ENCODE measurements around the gene CCDC148.

The CCDC148 gene

GRCh38 chr2:158432117-158432516 is 24.4 kb downstream of the CCDC148 start:
- no peak for DNase-seq (ENCODE audit: low spot score)

GRCh38 chr2:158414538-158414937 is 42.0 kb downstream of the CCDC148 start:
- DNase-seq (ENCODE audit: low spot score) = no peak

GRCh38 chr2:158413581-158413980 is 43.0 kb downstream of the CCDC148 start:
- DNase-seq (ENCODE audit: low spot score) = no peak

- no peak for DNase-seq (ENCODE audit: low spot score)
Measured at GRCh38 chr2:158412206-158412605, 44.3 kb downstream of the CCDC148 start.

GRCh38 chr2:158411748-158412147 is 44.8 kb downstream of the CCDC148 start:
- DNase-seq (ENCODE audit: low spot score) = no peak

GRCh38 chr2:158410132-158410531 is 46.4 kb downstream of the CCDC148 start:
- DNase-seq (ENCODE audit: low spot score) = no peak

GRCh38 chr2:158407031-158407430 is 49.5 kb downstream of the CCDC148 start:
- DNase-seq (ENCODE audit: low spot score) = peak; percentile 94

GRCh38 chr2:158405341-158405740 is 51.2 kb downstream of the CCDC148 start:
- DNase-seq (ENCODE audit: low spot score) = no peak

- DNase-seq (ENCODE audit: low spot score) = no peak
Measured at GRCh38 chr2:158403237-158403636, 53.3 kb downstream of the CCDC148 start.

GRCh38 chr2:158402665-158403064 is 53.9 kb downstream of the CCDC148 start:
- no peak for DNase-seq (ENCODE audit: low spot score)

- no peak for DNase-seq (ENCODE audit: low spot score)
Measured at GRCh38 chr2:158395166-158395565, 61.4 kb downstream of the CCDC148 start.

- DNase-seq (ENCODE audit: low spot score) = no peak
Measured at GRCh38 chr2:158394453-158394852, 62.1 kb downstream of the CCDC148 start.

GRCh38 chr2:158393886-158394285 is 62.7 kb downstream of the CCDC148 start:
- no peak for DNase-seq (ENCODE audit: low spot score)

GRCh38 chr2:158392687-158393086 is 63.9 kb downstream of the CCDC148 start:
- peak; percentile 25 for DNase-seq (ENCODE audit: low spot score)

- no peak for DNase-seq (ENCODE audit: low spot score)
Measured at GRCh38 chr2:158391876-158392275, 64.7 kb downstream of the CCDC148 start.

GRCh38 chr2:158391361-158391760 is 65.2 kb downstream of the CCDC148 start:
- no peak for DNase-seq (ENCODE audit: low spot score)

- no peak for DNase-seq (ENCODE audit: low spot score)
Measured at GRCh38 chr2:158388159-158388558, 68.4 kb downstream of the CCDC148 start.

GRCh38 chr2:158385646-158386045 is 70.9 kb downstream of the CCDC148 start:
- DNase-seq (ENCODE audit: low spot score) = peak; percentile 60

- DNase-seq (ENCODE audit: low spot score) = no peak
Measured at GRCh38 chr2:158381978-158382377, 74.6 kb downstream of the CCDC148 start.

- no peak for DNase-seq (ENCODE audit: low spot score)
Measured at GRCh38 chr2:158381205-158381604, 75.3 kb downstream of the CCDC148 start.

GRCh38 chr2:158380746-158381145 is 75.8 kb downstream of the CCDC148 start:
- no peak for DNase-seq (ENCODE audit: low spot score)

GRCh38 chr2:158378926-158379325 is 77.6 kb downstream of the CCDC148 start:
- DNase-seq (ENCODE audit: low spot score) = no peak

GRCh38 chr2:158366342-158366741 is 90.2 kb downstream of the CCDC148 start:
- DNase-seq (ENCODE audit: low spot score) = no peak

- DNase-seq (ENCODE audit: low spot score) = no peak
Measured at GRCh38 chr2:158359846-158360245, 96.7 kb downstream of the CCDC148 start.

GRCh38 chr2:158357699-158358098 is 98.9 kb downstream of the CCDC148 start:
- DNase-seq (ENCODE audit: low spot score) = no peak
